SK-N-SH (cell line): Measurements from ENCODE around the gene ENTPD6. TPM values are rescaled to one million over a fixed set of nuclear protein-coding genes. Genes with fewer than 3 reads are reported as not detected.

ENCODE experiments used
- CTCF ChIA-PET: fragments of 300-600, 350-600 bp; formaldehyde crosslinking; extraction: SDS; loops from one replicate; lab custom pipeline; 2021; lab: Yijun Ruan, JAX
- POLR2A ChIA-PET: fragments of 350-600 bp; sonication (Branson Sonifier 250); formaldehyde crosslinking; extraction: SDS; loops from one replicate; lab custom pipeline; 2020; ENCODE audit warnings: antibody characterized with exemption, inconsistent platforms; lab: Yijun Ruan, JAX
- DNase-seq: peaks from one replicate; pipeline ENCODE4 v3.0.0; 2012
- H2AFZ ChIP-seq: fragments of 200-600 bp; sonication (generic); 2 replicates; pipeline ENCODE4 v1.8.1; 2016; ENCODE audit warnings: antibody characterized with exemption, mild to moderate bottlenecking, low read depth
- H3F3A ChIP-seq: fragments of 200-600 bp; sonication (generic); replicated peaks from 2 replicates; pipeline ENCODE3; 2016; ENCODE audit warnings: antibody characterized with exemption, mild to moderate bottlenecking; ENCODE audit not compliant: insufficient read depth
- H3K27ac ChIP-seq, 2 experiments: fragments of 200-500 bp in 1 of 2; fragments of 200-600 bp in 1 of 2; sonication (Bioruptor generic) in 1 of 2; sonication (generic), shearing (Covaris generic) in 1 of 2; 2 replicates each; pipeline versions ENCODE4 v1.5.1 to v1.6.1; 2014 to 2016; ENCODE audit warnings: low read depth in 2 of 2, inconsistent platforms in 1 of 2, low read length in 1 of 2, mild to moderate bottlenecking in 1 of 2, mixed read lengths in 1 of 2
- H3K27me3 ChIP-seq: fragments of 200-600 bp; sonication (generic), shearing (Covaris generic); 2 replicates; pipeline ENCODE4 v1.6.1; 2016; ENCODE audit warnings: mixed run types; ENCODE audit not compliant: insufficient read depth
- H3K36me3 ChIP-seq, 2 experiments: fragments of 200-500 bp in 1 of 2; fragments of 200-600 bp in 1 of 2; sonication (Bioruptor generic) in 1 of 2; sonication (generic) in 1 of 2; replicated peaks in 1 of 2; 2 replicates each; pipeline versions ENCODE3 to v1.5.1; 2014 to 2016; ENCODE audit warnings: low read length in 1 of 2, mild to moderate bottlenecking in 1 of 2; ENCODE audit not compliant: insufficient read depth in 2 of 2, control insufficient read depth in 1 of 2
- H3K4me1 ChIP-seq, 2 experiments: fragments of 200-500 bp in 1 of 2; fragments of 200-600 bp in 1 of 2; sonication (Bioruptor generic) in 1 of 2; sonication (generic), shearing (Covaris generic) in 1 of 2; 2 replicates each; pipeline versions ENCODE4 v1.5.1 to v1.6.1; 2014 to 2016; ENCODE audit warnings: low read depth in 1 of 2, low read length in 1 of 2, mixed run types in 1 of 2; ENCODE audit not compliant: insufficient read depth in 2 of 2, control insufficient read depth in 1 of 2
- H3K4me2 ChIP-seq: fragments of 200-600 bp; sonication (generic), shearing (Covaris generic); 2 replicates; pipeline ENCODE4 v1.6.1; 2017; ENCODE audit warnings: mixed run types
- H3K4me3 ChIP-seq, 2 experiments: fragments of 200-500 bp in 1 of 2; fragments of 200-600 bp in 1 of 2; sonication (Bioruptor generic) in 1 of 2; sonication (generic), shearing (Covaris generic) in 1 of 2; 2 replicates each; pipeline versions ENCODE4 v1.5.1 to v1.8.1; 2014 to 2016; ENCODE audit warnings: low read depth in 2 of 2, inconsistent platforms in 1 of 2, low read length in 1 of 2, mild to moderate bottlenecking in 1 of 2, mixed read lengths in 1 of 2, moderate library complexity in 1 of 2
- H3K79me2 ChIP-seq: fragments of 200-600 bp; sonication (generic); 2 replicates; pipeline ENCODE4 v1.8.1; 2017; ENCODE audit warnings: mild to moderate bottlenecking; ENCODE audit not compliant: insufficient read depth
- H3K9ac ChIP-seq: fragments of 200-600 bp; sonication (generic); 2 replicates; pipeline ENCODE4 v1.6.1; 2017; ENCODE audit warnings: mixed run types
- H3K9me2 ChIP-seq: fragments of 200-600 bp; sonication (generic); 2 replicates; pipeline ENCODE4 v1.6.1; 2017; ENCODE audit warnings: mixed run types
- H3K9me3 ChIP-seq: fragments of 200-600 bp; sonication (generic); 2 replicates; pipeline ENCODE4 v1.6.1; 2017; ENCODE audit warnings: mixed run types, mild to moderate bottlenecking, moderate library complexity
- H4K20me1 ChIP-seq: fragments of 200-600 bp; sonication (generic); 2 replicates; pipeline ENCODE4 v1.6.1; 2017; ENCODE audit warnings: mild to moderate bottlenecking, mixed run types; ENCODE audit not compliant: insufficient read depth
- EZH2phosphoT487 ChIP-seq: fragments of 200-600 bp; sonication (generic); IDR thresholded peaks from 2 replicates; pipeline ENCODE4 v1.6.1; 2017; ENCODE audit warnings: low read depth, mixed run types, mild to moderate bottlenecking, antibody characterized with exemption, moderate library complexity, borderline replicate concordance
- FOSL2 ChIP-seq: IDR thresholded peaks from 2 replicates; pipeline ENCODE4 v1.4.0; 2012; ENCODE audit warnings: low read depth, mild to moderate bottlenecking, moderate library complexity, borderline replicate concordance
- FOXJ3 ChIP-seq: sonication (generic); formaldehyde crosslinking; IDR thresholded peaks from 2 replicates; pipeline ENCODE4 v1.5.1; 2020; ENCODE audit warnings: mild to moderate bottlenecking, missing genetic modification reagents
- MEF2A ChIP-seq: IDR thresholded peaks from 2 replicates; pipeline ENCODE4 v1.4.0; 2012; ENCODE audit warnings: low read depth, borderline replicate concordance
- POLR2AphosphoS5 ChIP-seq: IDR thresholded peaks from 2 replicates; pipeline ENCODE4 v1.6.1; 2012; ENCODE audit warnings: low read depth, low read length
- RFX5 ChIP-seq: IDR thresholded peaks from 2 replicates; pipeline ENCODE4 v1.6.1; 2012; ENCODE audit warnings: mild to moderate bottlenecking, improper control_type of control experiment, low read length
- RXRA ChIP-seq: IDR thresholded peaks from 2 replicates; pipeline ENCODE4 v1.4.0; 2012; ENCODE audit warnings: low read depth, mild to moderate bottlenecking, borderline replicate concordance
- TAF1 ChIP-seq: IDR thresholded peaks from 2 replicates; pipeline ENCODE4 v1.6.1; 2012; ENCODE audit warnings: low read depth, mild to moderate bottlenecking, low read length, moderate library complexity, borderline replicate concordance
- TCF12 ChIP-seq: IDR thresholded peaks from 2 replicates; pipeline ENCODE4 v1.4.0; 2012
- WGBS: methylation state at CpG from one replicate; pipeline ENCODE4 v1.1.6; 2017; ENCODE audit warnings: low lambda C conversion rate; 5-methylcytosine and 5-hydroxymethylcytosine counted together
- polyA plus RNA-seq, 3 experiments: library from polyadenylated mRNA; depleted of rRNA; stranded (reverse); fragments of >200 nt; gene quantifications; 2 replicates each; pipeline ENCODE4 v1.2.3, GENCODE V29; 2012
- TF ChIP-seq, protein P1 (sequence below): IDR thresholded peaks from 2 replicates; pipeline ENCODE4 v1.4.0; 2012; ENCODE audit warnings: low read depth, borderline replicate concordance
- TF ChIP-seq, protein P2 (sequence below): fragments of 150-350 bp; IDR thresholded peaks from 2 replicates; pipeline ENCODE4 v1.6.1; 2017; ENCODE audit warnings: antibody characterized with exemption, low read length, low read depth, borderline replicate concordance
- TF ChIP-seq, protein P3 (sequence below): IDR thresholded peaks from 2 replicates; pipeline ENCODE4 v1.6.1; 2012; ENCODE audit warnings: mild to moderate bottlenecking, low read depth, low read length, moderate library complexity
- TF ChIP-seq, protein P4 (sequence below): fragments of 200-600 bp; sonication (generic); IDR thresholded peaks from 2 replicates; pipeline ENCODE4 v1.6.1; 2017; ENCODE audit warnings: antibody characterized with exemption, mild to moderate bottlenecking, moderate library complexity

ENTPD6 gene
- polyA plus RNA-seq, 1 of the 3 experiments (the other 2 are of a cell fraction) = 76.1 TPM

DNA sequence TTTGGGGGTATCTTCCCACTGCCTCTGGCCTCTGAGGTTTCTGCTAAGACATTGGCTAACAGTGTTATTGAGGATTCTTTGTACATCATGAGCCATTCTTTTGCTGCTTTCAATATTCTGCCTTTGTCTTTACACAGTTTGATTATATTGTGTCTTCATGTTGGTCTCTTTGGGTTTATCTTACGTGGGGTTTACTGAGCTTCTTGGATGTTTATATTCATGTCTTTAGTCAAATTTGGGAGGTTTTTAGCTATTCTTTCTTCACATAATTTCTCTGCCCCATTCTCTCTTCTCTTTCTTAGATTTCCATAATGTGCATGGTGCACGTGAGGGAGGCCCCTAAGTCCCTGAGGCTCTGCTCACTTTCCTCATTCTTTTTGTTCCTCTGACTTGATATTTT, 7.6 kb downstream of the ENTPD6 start:
- Histone ChIP-seq H3K27me3 (no peaks in the 10 kb centered on the region), H2AFZ (no peak overlapping the region), H3K27ac (no peak overlapping the region), H3K9ac (no peak overlapping the region), H3K4me3 (no peak overlapping the region), H3K9me2 (no peaks in the 10 kb centered on the region), H3K4me2 (no peak overlapping the region), H3K79me2 (peaks cover 82% of the 10 kb centered on the region), H3K4me1 (peaks cover 0 to 8% of the 10 kb centered on the region in 2 experiments; a peak in 3 of 4 replicates), H4K20me1 (peaks cover 3% of the 10 kb centered on the region; the same call in 1 of the 2 replicates), H3K36me3 (peaks cover 0 to 8% of the 10 kb centered on the region in 2 experiments), H3F3A (peaks cover 7% of the 10 kb centered on the region), H3K9me3 (no peaks in the 10 kb centered on the region)
- TF ChIP-seq, protein P1, sequence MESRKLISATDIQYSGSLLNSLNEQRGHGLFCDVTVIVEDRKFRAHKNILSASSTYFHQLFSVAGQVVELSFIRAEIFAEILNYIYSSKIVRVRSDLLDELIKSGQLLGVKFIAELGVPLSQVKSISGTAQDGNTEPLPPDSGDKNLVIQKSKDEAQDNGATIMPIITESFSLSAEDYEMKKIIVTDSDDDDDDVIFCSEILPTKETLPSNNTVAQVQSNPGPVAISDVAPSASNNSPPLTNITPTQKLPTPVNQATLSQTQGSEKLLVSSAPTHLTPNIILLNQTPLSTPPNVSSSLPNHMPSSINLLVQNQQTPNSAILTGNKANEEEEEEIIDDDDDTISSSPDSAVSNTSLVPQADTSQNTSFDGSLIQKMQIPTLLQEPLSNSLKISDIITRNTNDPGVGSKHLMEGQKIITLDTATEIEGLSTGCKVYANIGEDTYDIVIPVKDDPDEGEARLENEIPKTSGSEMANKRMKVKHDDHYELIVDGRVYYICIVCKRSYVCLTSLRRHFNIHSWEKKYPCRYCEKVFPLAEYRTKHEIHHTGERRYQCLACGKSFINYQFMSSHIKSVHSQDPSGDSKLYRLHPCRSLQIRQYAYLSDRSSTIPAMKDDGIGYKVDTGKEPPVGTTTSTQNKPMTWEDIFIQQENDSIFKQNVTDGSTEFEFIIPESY = no peak
- TF ChIP-seq EZH2phosphoT487 = no peak
- TF ChIP-seq, protein P2, sequence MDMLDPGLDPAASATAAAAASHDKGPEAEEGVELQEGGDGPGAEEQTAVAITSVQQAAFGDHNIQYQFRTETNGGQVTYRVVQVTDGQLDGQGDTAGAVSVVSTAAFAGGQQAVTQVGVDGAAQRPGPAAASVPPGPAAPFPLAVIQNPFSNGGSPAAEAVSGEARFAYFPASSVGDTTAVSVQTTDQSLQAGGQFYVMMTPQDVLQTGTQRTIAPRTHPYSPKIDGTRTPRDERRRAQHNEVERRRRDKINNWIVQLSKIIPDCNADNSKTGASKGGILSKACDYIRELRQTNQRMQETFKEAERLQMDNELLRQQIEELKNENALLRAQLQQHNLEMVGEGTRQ = no peak
- TF ChIP-seq FOSL2 = no peak
- TF ChIP-seq, protein P3, sequence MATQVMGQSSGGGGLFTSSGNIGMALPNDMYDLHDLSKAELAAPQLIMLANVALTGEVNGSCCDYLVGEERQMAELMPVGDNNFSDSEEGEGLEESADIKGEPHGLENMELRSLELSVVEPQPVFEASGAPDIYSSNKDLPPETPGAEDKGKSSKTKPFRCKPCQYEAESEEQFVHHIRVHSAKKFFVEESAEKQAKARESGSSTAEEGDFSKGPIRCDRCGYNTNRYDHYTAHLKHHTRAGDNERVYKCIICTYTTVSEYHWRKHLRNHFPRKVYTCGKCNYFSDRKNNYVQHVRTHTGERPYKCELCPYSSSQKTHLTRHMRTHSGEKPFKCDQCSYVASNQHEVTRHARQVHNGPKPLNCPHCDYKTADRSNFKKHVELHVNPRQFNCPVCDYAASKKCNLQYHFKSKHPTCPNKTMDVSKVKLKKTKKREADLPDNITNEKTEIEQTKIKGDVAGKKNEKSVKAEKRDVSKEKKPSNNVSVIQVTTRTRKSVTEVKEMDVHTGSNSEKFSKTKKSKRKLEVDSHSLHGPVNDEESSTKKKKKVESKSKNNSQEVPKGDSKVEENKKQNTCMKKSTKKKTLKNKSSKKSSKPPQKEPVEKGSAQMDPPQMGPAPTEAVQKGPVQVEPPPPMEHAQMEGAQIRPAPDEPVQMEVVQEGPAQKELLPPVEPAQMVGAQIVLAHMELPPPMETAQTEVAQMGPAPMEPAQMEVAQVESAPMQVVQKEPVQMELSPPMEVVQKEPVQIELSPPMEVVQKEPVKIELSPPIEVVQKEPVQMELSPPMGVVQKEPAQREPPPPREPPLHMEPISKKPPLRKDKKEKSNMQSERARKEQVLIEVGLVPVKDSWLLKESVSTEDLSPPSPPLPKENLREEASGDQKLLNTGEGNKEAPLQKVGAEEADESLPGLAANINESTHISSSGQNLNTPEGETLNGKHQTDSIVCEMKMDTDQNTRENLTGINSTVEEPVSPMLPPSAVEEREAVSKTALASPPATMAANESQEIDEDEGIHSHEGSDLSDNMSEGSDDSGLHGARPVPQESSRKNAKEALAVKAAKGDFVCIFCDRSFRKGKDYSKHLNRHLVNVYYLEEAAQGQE = no peak
- TF ChIP-seq RXRA = no peak
- TF ChIP-seq MEF2A = no peak
- no peak for TF ChIP-seq POLR2AphosphoS5
- TF ChIP-seq TAF1 = no peak
- no peak for TF ChIP-seq FOXJ3 (CRISPR knock-in tag)
- TF ChIP-seq, protein P4, sequence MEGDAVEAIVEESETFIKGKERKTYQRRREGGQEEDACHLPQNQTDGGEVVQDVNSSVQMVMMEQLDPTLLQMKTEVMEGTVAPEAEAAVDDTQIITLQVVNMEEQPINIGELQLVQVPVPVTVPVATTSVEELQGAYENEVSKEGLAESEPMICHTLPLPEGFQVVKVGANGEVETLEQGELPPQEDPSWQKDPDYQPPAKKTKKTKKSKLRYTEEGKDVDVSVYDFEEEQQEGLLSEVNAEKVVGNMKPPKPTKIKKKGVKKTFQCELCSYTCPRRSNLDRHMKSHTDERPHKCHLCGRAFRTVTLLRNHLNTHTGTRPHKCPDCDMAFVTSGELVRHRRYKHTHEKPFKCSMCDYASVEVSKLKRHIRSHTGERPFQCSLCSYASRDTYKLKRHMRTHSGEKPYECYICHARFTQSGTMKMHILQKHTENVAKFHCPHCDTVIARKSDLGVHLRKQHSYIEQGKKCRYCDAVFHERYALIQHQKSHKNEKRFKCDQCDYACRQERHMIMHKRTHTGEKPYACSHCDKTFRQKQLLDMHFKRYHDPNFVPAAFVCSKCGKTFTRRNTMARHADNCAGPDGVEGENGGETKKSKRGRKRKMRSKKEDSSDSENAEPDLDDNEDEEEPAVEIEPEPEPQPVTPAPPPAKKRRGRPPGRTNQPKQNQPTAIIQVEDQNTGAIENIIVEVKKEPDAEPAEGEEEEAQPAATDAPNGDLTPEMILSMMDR = no peak
- no peak for TF ChIP-seq RFX5
- TF ChIP-seq TCF12 = no peak
- 61% methylated on average over 2 of the region's 2 CpGs for WGBS
- no peak for DNase-seq
- CTCF ChIA-PET = interaction anchor here (0.8 to 1.2 kb wide), 2 partner anchors 49 to 93 kb away, joined by 3 read pairs; no protein-coding TSS in a partner anchor
- POLR2A ChIA-PET = no interaction called here
